Measurements from ENCODE around the gene EHBP1.

- TF ChIP-seq SUZ12 (IDR thresholded peaks at IDR 0.05; ENCODE audit: extremely low read depth, insufficient read depth, insufficient read length) (no peak), YY1 (IDR thresholded peaks at IDR 0.05; ENCODE audit: insufficient read depth, insufficient read length) (no peak), ZNF274 (IDR thresholded peaks at IDR 0.05; ENCODE audit: low read depth, low read length) (no peak)
These were observed 95.1 kb downstream of the EHBP1 start for GRCh38 chr2:62800618-62801017.
